HG02870 (cell line): Measurements from ENCODE around the gene FFAR1.
A peak's percentile ranks its signal among the peaks of the same experiment; 100 is the strongest.

Experiments
- ATAC-seq: cut with Tn5 transposase; IDR thresholded peaks from one replicate; pipeline ENCODE4 v1.9.1; 2021; ENCODE audit warnings: mild to moderate bottlenecking, moderate library complexity; ENCODE audit not compliant: unreplicated experiment

The FFAR1 gene

GRCh38 chr19:35347171-35347929 is at the start of gene FFAR1:
TSS of gene FFAR1 (plus strand) at chr19:35347902. CDS start at chr19:35351552, 3,650 bp downstream.
- peak; percentile 53 for ATAC-seq

- ATAC-seq = no peak
These were observed 49.8 kb upstream of the FFAR1 start for GRCh38 chr19:35297922-35298321.

- no peak for ATAC-seq
These were observed 49.1 kb upstream of the FFAR1 start for GRCh38 chr19:35298561-35298972.

DNA sequence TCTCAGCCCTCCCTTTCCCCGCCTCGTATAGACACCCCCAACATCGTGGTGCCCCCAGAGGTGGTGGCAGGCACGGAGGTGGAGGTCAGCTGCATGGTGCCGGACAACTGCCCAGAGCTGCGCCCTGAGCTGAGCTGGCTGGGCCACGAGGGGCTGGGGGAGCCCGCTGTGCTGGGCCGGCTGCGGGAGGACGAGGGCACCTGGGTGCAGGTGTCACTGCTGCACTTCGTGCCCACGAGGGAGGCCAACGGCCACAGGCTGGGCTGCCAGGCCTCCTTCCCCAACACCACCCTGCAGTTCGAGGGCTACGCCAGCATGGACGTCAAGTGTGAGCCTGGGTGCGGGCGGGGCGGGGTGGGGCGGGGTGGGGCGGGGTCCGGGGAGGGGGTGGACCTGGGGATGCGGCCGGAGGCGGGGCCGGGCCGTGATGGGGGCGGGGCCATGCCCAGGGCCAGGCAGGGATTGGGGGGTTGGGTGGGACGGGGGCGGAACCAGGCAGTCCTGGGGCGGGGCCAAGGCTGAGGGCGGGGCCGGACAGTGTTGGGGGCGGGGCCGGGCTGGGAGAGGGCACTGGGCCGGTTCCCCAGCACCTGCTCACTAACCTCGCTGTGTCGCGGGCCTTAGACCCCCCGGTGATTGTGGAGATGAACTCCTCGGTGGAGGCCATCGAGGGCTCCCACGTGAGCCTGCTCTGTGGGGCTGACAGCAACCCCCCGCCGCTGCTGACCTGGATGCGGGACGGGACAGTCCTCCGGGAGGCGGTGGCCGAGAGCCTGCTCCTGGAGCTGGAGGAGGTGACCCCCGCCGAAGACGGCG is 48.0 kb upstream of the FFAR1 start:
- no peak for ATAC-seq

- ATAC-seq = no peak
These were observed 47.4 kb upstream of the FFAR1 start for GRCh38 chr19:35300339-35300649.

- no peak for ATAC-seq
These were observed 45.7 kb upstream of the FFAR1 start for GRCh38 chr19:35301961-35302360.

DNA sequence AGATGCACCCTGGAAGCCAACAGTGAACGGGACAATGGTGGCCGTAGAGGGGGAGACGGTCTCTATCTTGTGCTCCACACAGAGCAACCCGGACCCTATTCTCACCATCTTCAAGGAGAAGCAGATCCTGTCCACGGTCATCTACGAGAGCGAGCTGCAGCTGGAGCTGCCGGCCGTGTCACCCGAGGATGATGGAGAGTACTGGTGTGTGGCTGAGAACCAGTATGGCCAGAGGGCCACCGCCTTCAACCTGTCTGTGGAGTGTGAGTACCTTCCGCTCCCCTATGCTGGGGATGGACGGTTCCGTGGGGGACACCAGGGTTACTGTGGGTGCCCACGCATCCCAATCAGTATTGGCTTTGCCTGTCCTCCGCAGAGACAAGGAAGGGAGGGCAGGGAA is 45.3 kb upstream of the FFAR1 start:
- ATAC-seq = no peak

GRCh38 chr19:35303357-35303915 is 44.3 kb upstream of the FFAR1 start:
- no peak for ATAC-seq

- no peak for ATAC-seq
These were observed 43.7 kb upstream of the FFAR1 start for GRCh38 chr19:35304036-35304435.

GRCh38 chr19:35305181-35305580 is 42.5 kb upstream of the FFAR1 start:
- ATAC-seq = no peak

DNA sequence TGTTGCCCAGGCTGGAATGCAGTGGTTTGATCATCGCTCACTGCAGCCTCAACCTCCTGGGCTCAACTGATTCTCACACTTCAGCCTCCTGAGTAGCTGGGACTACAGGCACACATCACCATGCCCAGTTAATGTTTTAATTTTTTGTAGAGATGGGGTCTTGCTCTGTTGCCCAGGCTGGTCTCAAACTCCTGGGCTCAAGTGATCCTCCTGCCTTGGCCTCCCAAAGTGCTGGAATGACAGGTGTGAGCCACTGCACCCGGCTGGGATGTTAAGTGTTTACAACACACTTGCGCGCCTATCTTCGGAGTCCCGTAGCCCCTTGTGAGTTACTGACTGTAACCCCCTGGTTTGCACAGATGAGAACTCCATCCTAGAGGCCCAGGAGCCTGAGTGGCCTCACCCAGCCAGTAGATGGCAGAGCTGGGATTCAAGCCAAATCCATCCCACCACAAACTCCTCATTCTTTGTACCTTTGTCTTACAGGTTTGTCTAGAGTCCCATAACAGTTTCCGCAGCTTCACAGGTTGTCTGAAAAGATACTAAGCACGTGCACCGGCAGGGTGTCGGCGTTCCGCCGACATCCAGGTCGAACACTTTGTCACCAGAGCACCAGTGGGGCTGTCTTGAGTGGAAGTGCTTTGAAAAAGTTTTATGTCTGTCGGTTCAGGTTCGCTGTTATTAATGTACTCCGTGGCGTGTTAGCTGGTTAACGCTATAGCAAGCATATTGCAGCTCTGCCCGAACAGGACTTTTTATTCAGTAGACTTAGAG is 41.0 kb upstream of the FFAR1 start:
- no peak for ATAC-seq

DNA sequence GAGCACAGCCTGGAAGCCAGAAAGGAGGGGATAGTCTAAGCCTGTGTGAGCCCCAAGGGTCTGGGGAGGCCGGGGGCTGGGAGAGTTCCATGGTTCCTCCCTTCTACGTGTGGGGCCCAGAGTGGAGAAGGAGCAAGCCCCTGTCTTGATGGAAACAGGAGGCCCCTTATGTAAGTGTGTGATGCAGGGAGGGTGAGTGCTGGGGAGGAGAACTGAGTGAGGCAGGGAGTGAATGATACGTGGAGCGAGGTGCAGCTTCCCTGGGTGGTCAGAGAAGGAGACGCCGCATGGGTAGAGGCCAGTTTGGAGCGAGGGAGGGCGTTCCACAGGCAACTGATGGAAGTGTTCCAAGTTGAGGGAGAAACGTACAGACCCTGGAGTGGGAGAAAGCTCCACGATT is 39.8 kb upstream of the FFAR1 start:
- no peak for ATAC-seq

DNA sequence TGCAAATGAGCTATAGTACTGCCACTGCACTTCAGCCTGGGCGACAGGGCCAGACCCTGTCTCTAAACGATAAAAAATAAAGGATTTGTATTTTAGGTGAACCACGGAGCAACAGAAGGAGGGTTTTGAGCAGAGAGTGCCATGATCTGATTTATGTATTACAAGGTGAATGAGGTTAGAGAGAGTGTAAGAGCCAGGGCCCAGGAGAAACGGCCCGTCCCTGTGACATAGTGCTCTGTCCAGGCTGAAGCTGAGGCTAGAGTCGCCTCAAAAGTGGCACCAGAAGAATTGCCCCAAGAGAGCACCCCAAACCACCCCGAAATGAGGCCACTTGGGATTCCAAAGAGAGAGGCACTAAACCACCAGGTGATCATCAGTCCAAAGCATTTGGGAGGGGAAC is 38.8 kb upstream of the FFAR1 start:
- ATAC-seq = no peak

GRCh38 chr19:35309481-35310279 is 38.0 kb upstream of the FFAR1 start:
- ATAC-seq = no peak

DNA sequence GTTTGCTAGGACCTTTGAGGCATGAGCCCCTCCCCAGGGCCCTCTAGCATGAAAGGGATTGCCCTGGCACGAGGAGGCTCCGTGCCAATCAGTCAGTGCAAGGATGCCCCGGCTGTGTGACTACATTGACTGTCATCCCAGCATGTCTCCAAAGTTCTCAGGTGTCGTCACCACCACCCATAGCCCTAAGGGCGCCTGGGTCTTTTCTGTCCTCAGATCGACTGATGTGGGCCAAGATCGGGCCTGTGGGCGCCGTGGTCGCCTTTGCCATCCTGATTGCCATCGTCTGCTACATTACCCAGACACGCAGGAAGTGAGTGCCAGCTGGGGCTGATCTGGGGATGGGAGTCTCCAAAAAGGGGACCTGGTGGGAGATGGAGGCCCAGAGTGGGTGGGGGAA is 37.4 kb upstream of the FFAR1 start:
- ATAC-seq = no peak

- ATAC-seq = no peak
These were observed 36.8 kb upstream of the FFAR1 start for GRCh38 chr19:35310811-35311465.

DNA sequence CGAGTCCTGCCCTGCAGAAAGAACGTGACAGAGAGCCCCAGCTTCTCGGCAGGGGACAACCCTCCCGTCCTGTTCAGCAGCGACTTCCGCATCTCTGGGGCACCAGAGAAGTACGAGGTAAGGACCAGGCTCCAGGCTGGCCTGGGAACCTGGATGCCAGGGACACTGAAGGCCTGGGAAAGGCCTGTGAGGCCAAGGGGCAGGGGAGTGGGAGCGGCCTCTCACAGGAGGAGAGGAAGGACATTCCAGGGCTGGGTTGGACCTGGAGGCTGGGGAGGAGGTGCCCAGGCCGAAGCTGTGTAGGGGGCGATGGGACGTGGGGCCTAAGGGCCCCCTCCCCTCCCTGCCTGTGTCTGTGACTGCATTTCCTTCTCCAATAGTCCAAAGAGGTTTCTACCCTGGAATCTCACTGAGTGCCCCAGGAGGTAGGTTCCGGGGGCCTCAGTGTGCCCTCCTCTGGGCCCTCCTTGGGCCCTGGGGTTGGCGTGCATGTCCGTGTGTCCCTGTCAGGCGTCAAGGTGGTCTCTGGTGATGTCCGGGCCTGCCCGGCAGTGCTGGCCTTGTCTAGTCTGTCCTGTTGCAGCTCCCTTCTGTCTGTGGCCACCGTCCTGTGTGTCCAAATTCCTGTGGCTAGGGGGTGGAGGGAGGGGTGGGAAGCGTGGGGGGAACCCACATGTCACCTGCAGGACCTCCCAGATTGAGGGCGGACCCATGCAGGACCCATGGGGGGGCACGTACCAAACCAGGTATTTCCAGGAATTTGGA is 35.6 kb upstream of the FFAR1 start:
- ATAC-seq = no peak

DNA sequence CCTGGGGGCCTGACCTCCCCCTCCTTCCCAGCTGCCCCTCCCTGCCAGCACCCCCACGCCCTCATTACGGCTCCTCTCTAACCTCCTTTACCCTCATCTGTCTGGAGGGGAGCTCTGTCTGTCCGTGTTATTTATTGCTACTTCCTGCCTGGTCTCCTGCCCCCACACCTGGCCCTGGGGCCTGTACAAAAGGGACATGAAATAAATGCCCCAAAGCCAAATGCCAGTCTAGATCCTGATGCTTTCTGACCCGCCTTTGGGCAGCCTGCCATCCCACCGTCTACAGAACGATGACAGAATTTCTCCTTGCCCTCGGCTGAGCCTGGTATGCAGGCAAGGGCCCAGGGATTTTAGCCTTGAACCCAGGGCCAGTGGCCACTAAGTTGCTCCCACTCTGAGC is 34.1 kb upstream of the FFAR1 start:
- no peak for ATAC-seq

DNA sequence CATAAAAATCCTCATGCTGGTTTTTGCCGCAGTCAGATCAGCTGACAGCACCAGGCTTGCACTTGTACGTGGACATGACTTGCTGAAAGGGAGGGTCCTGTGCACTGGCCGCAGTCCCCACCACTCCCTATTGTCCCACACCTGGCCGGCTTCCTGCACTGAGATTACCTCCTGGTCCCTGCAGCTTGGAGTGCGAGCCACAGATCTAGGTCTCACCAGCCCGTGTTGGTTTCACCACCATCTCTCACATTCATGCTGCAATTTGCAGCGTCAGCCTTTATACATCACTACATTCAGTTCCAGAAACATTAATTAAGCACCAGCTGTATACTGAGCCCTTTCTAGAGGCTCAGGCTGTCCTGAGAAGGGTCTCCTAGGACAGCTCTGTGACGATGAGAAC is 33.7 kb upstream of the FFAR1 start:
- ATAC-seq = no peak
